K562 (cell line): ENCODE measurements around the gene ZMIZ1. TPM values are rescaled to one million over a fixed set of nuclear protein-coding genes. Genes with fewer than 3 reads are reported as not detected.

Experiments used
- ATAC-seq: fragments of 200-7000 bp; cut with Tn5 transposase; 3 replicates; pipeline ENCODE4 v1.9.1; 2020; ENCODE audit warnings: moderate library complexity
- BruUV-seq: library from RNA; stranded (reverse); fragments of 400-500 nt; replicated peaks from 2 replicates; lab custom pipeline; 2021; lab: Mats Ljungman, UMichigan
- CTCF ChIA-PET: fragments of 300-600 bp; formaldehyde crosslinking; extraction: SDS; loops from one replicate; lab custom pipeline; 2021; ENCODE audit warnings: low intra/inter-chr PET ratio; lab: Yijun Ruan, JAX
- POLR2A ChIA-PET: fragments of 300-600, 350-650 bp; sonication (Branson Sonifier 250); formaldehyde crosslinking; extraction: SDS; loops from one replicate; lab custom pipeline; 2021; ENCODE audit warnings: antibody characterized with exemption, inconsistent platforms; lab: Yijun Ruan, JAX
- DNase-seq, 4 experiments: peaks; one replicate each; pipeline versions ENCODE4 v3.0.0 to v3.0.0-alpha.2; 2011 to 2018; ENCODE audit warnings: low spot score in 3 of 4, mixed read lengths in 3 of 4; ENCODE audit errors: extremely low read depth in 1 of 4
- FAIRE-seq: peaks from 2 replicates; lab custom pipeline; 2011; peaks lifted over from hg19 to GRCh38; lab: Jason Lieb, UNC
- H2AFZ ChIP-seq: 2 replicates; pipeline ENCODE4 v1.6.0; 2011; ENCODE audit warnings: low read depth, low read length, control low read depth, inconsistent platforms
- H3K27ac ChIP-seq: fragments of 200-600 bp; 3 replicates; pipeline ENCODE4 v1.8.0; 2011; ENCODE audit warnings: low read depth, mild to moderate bottlenecking, control low read depth, inconsistent platforms, low read length, moderate library complexity, mixed read lengths; ENCODE audit errors: extremely low read depth
- H3K27me3 ChIP-seq, 2 experiments: fragments of 300-600 bp in 1 of 2; 2 replicates in 1 of 2; 3 replicates in 1 of 2; pipeline versions ENCODE4 v1.6.0 to v1.8.0; 2011; ENCODE audit warnings: inconsistent platforms in 2 of 2, low read length in 2 of 2, mild to moderate bottlenecking in 1 of 2, mixed read lengths in 1 of 2, moderate library complexity in 1 of 2; ENCODE audit not compliant: control insufficient read depth in 2 of 2, insufficient read depth in 2 of 2
- H3K36me3 ChIP-seq: fragments of 300-600 bp; 3 replicates; pipeline ENCODE4 v1.8.0; 2011; ENCODE audit warnings: mild to moderate bottlenecking, low read length, inconsistent platforms; ENCODE audit not compliant: control insufficient read depth, insufficient read depth
- H3K4me1 ChIP-seq, 2 experiments: fragments of 200-600 bp in 1 of 2; replicated peaks in 1 of 2; 2 replicates in 1 of 2; 3 replicates in 1 of 2; pipeline versions ENCODE4 v1.5.1 to v1.8.0; 2011; ENCODE audit warnings: inconsistent platforms in 2 of 2, low read length in 2 of 2, mild to moderate bottlenecking in 1 of 2, mixed read lengths in 1 of 2, moderate library complexity in 1 of 2; ENCODE audit not compliant: control insufficient read depth in 2 of 2, insufficient read depth in 2 of 2
- H3K4me2 ChIP-seq: 2 replicates; pipeline ENCODE4 v1.6.1; 2011; ENCODE audit warnings: low read length, control low read depth, inconsistent platforms, mixed read lengths; ENCODE audit not compliant: insufficient read depth
- H3K4me3 ChIP-seq: fragments of 200-600 bp; sonication (generic), shearing (Covaris generic); 2 replicates; pipeline ENCODE4 v1.5.1; 2016; ENCODE audit warnings: control low read depth, inconsistent platforms
- H3K79me2 ChIP-seq: fragments of 200-600 bp; 3 replicates; pipeline ENCODE4 v1.8.0; 2011; ENCODE audit warnings: low read length, inconsistent platforms; ENCODE audit not compliant: control insufficient read depth, insufficient read depth
- H3K9ac ChIP-seq, 2 experiments: 2 replicates each; pipeline versions ENCODE4 v1.6.0 to v1.6.1; 2011; ENCODE audit warnings: low read depth in 2 of 2, low read length in 2 of 2, control low read depth in 1 of 2, inconsistent platforms in 1 of 2, mild to moderate bottlenecking in 1 of 2, mixed read lengths in 1 of 2; ENCODE audit not compliant: insufficient read depth in 1 of 2
- H3K9me1 ChIP-seq: one replicate; pipeline ENCODE4 v1.6.0; 2011; ENCODE audit warnings: inconsistent platforms, mild to moderate bottlenecking, low read length, moderate library complexity; ENCODE audit not compliant: control insufficient read depth, insufficient read depth
- H3K9me3 ChIP-seq: replicated peaks from 2 replicates; pipeline ENCODE4 v1.5.1; 2011; ENCODE audit warnings: low read depth, low read length, inconsistent platforms; ENCODE audit not compliant: control insufficient read depth, insufficient read depth
- H4K20me1 ChIP-seq: replicated peaks from 2 replicates; pipeline ENCODE4 v1.6.1; 2011; ENCODE audit warnings: low read length, inconsistent platforms, mixed read lengths; ENCODE audit not compliant: control insufficient read depth, insufficient read depth
- ADNP ChIP-seq: fragments of 200-800 bp; sonication (Bioruptor generic); IDR thresholded peaks from 2 replicates; pipeline ENCODE4 v1.6.1; 2016; ENCODE audit warnings: missing genetic modification characterization, missing compliant biosample characterization
- BCOR ChIP-seq: fragments of 450-650 bp; IDR thresholded peaks from 2 replicates; pipeline ENCODE4 v1.6.1; 2016
- CBX1 ChIP-seq: sonication (generic); IDR thresholded peaks from 2 replicates; pipeline ENCODE4 v1.6.1; 2016; ENCODE audit warnings: antibody characterized with exemption, low read depth, mild to moderate bottlenecking
- KDM1A ChIP-seq, 2 experiments: fragments of 450-650 bp; IDR thresholded peaks; 2 replicates each; pipeline ENCODE4 v1.6.1; 2016; ENCODE audit warnings: mild to moderate bottlenecking in 2 of 2
- PTBP1 ChIP-seq: fragments of 200-400 bp; formaldehyde crosslinking; IDR thresholded peaks from 2 replicates; pipeline ENCODE4 v1.6.1; 2017; ENCODE audit warnings: low read depth, low read length
- RBM25 ChIP-seq: fragments of 200-400 bp; formaldehyde crosslinking; IDR thresholded peaks from 2 replicates; pipeline ENCODE4 v1.6.1; 2018; ENCODE audit warnings: low read length, low read depth, moderate library complexity; ENCODE audit not compliant: severe bottlenecking
- RCOR1 ChIP-seq, 2 experiments: IDR thresholded peaks; 2 replicates each; pipeline ENCODE4 v1.6.1; 2012; ENCODE audit warnings: low read depth in 2 of 2, low read length in 2 of 2, borderline replicate concordance in 1 of 2, improper control_type of control experiment in 1 of 2
- SMARCA5 ChIP-seq: fragments of 450-650 bp; IDR thresholded peaks from 2 replicates; pipeline ENCODE4 v1.6.1; 2016
- U2AF2 ChIP-seq: fragments of 200-400 bp; formaldehyde crosslinking; optimal IDR thresholded peaks from 2 replicates; pipeline ENCODE3; 2017; ENCODE audit warnings: low read depth, mild to moderate bottlenecking, low read length
- ZNF24 ChIP-seq: fragments of 450-650 bp; IDR thresholded peaks from 2 replicates; pipeline ENCODE4 v1.6.1; 2016
- WGBS: fragments of 100-300 bp; shearing (Covaris generic); methylation state at CpG from one replicate; pipeline ENCODE4 v1.1.6; 2016; ENCODE audit warnings: low coverage, mixed read lengths; ENCODE audit not compliant: insufficient coverage; ENCODE audit errors: missing lambda C conversion rate; 5-methylcytosine and 5-hydroxymethylcytosine counted together
- in situ Hi-C: fragments of 300-500 bp; cut with MboI; formaldehyde crosslinking; loops from 4 replicates; pipeline ENCODE4 v1.15.0; 2018; ENCODE audit warnings: inconsistent platforms, mixed read lengths
- intact Hi-C: fragments of 100-400 bp; cut with micrococcal nuclease; formaldehyde crosslinking; loops from 2 replicates; pipeline ENCODE4 v1.14.2; 2022
- polyA plus RNA-seq, 8 experiments: library from polyadenylated mRNA; depleted of rRNA in 4 of 8; stranded (reverse) in 5 of 8; unstranded in 3 of 8; fragments of >200 nt; fragmentation: Nextera tagmentation in 2 of 8; fragmentation: Illumina TruSeq in 1 of 8; extraction: Ambion mirVana in 2 of 8; extraction: Trizol in 1 of 8; gene quantifications; 2 replicates each; pipeline versions ENCODE4 v1.2.1 to v1.2.3, GENCODE V29; 2011 to 2014; ENCODE audit warnings: inconsistent platforms in 1 of 8, missing spikeins in 1 of 8
- total RNA-seq, 7 experiments: library from RNA; depleted of rRNA in 6 of 7; stranded (reverse); fragments of >200 nt in 6 of 7; fragmentation: Illumina TruSeq in 2 of 7; extraction: Trizol in 2 of 7; gene quantifications; 2 replicates each; pipeline versions ENCODE4 v1.2.1 to v1.2.3, GENCODE V29; 2011 to 2021; ENCODE audit warnings: low replicate concordance in 1 of 7
- TF ChIP-seq, protein P1 (sequence below): sonication (generic); formaldehyde crosslinking; IDR thresholded peaks from 2 replicates; pipeline ENCODE4 v1.8.0; 2022; ENCODE audit warnings: mild to moderate bottlenecking, missing genetic modification reagents

Gene ZMIZ1
- total and polyA plus RNA-seq, 9 of the 15 experiments (the other 6 are each of a cell fraction or from before 2014, with no cell fraction given), result 1.0 to 37.3 (median 4.3) TPM

DNA sequence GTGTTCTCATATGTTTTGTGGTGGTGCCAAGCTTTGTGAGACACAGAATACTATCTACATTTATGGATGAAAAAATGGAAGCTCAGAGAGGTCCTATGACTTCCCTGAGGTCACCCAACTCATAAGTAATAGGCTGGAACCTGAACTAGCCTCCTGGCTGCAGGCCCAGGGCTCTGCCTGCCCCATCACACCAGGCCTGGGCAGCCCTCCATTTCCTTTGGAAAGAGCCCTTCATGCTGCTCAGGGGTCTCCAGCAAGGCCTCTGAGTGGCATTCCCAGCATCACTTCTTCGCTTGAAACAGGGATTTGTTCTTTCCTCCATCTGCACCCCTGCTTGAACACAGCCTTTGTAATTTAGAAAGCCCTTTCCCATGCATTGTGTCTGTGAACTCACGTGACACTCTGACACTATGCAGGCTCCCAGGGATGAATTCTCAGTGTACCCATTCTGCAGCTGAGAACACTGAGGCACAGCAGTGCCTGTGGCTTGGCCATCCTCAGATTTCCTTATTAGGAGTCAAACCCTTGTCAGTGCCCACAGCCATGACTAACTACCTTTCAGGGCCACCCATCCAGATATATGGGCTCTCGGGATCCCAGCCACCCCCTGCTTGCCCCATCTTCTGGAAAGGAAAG lies 150.7 kb downstream of the ZMIZ1 start:
- Histone ChIP-seq H3K4me3 (no peak overlapping the region), H2AFZ (no peak overlapping the region), H3K4me2 (no peak overlapping the region), H3K9me3 (no peaks in the 10 kb centered on the region), H3K36me3 (peaks cover 51% of the 10 kb centered on the region; the same call in 2 of the 3 replicates), H3K27ac (no peak overlapping the region), H3K27me3 (no peaks in the 10 kb centered on the region), H3K4me1 (peaks cover 0 to 18% of the 10 kb centered on the region in 2 experiments; a peak in 3 of 5 replicates), H4K20me1 (peaks cover 20% of the 10 kb centered on the region), H3K9me1 (no peaks in the 10 kb centered on the region), H3K79me2 (no peaks in the 10 kb centered on the region), H3K9ac (no peak overlapping the region)
- POLR2A ChIA-PET, result no interaction called here
- TF ChIP-seq BCOR (peak; percentile 87), U2AF2 (no peak), RCOR1 (IDR thresholded peaks at IDR 0.05; ENCODE audit: borderline replicate concordance in 1 of 2, low read depth in 2 of 2, low read length in 2 of 2) (peak in 1 of 2 experiments; percentile 46; a peak in 1 of 4 replicates), CBX1 (0 out of 2 replicates have a peak, but pooled peaks have one; percentile 33), ADNP (tag) (peak; percentile 82), RBM25 (peak; percentile 68), SMARCA5 (peak; percentile 60; the same call in 1 of the 2 replicates), KDM1A (IDR thresholded peaks at IDR 0.05) (peak in 1 of 2 experiments; percentile 63; a peak in 2 of 4 replicates), PTBP1 (0 out of 2 replicates have a peak, but pooled peaks have one; percentile 25), ZNF24 (0 out of 2 replicates have a peak, but pooled peaks have one; percentile 43)
- TF ChIP-seq, protein P1, sequence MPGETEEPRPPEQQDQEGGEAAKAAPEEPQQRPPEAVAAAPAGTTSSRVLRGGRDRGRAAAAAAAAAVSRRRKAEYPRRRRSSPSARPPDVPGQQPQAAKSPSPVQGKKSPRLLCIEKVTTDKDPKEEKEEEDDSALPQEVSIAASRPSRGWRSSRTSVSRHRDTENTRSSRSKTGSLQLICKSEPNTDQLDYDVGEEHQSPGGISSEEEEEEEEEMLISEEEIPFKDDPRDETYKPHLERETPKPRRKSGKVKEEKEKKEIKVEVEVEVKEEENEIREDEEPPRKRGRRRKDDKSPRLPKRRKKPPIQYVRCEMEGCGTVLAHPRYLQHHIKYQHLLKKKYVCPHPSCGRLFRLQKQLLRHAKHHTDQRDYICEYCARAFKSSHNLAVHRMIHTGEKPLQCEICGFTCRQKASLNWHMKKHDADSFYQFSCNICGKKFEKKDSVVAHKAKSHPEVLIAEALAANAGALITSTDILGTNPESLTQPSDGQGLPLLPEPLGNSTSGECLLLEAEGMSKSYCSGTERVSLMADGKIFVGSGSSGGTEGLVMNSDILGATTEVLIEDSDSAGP (CRISPR knock-in tag), result no peak
- intact Hi-C loops (no loop called here), in situ Hi-C loops (no loop called here)
- CTCF ChIA-PET, result no interaction called here
- 79% methylated on average over 3 of the region's 3 CpGs for WGBS
- DNase-seq, result no peak
- BruUV-seq, result no TSS peak
- no peak for FAIRE-seq
- no peak for ATAC-seq
